Activated gamma-delta T cell treated with Interleukin-2 at 50 U/mL for 16 hours (primary cell): ENCODE data around the gene TRAP1.
A peak's percentile ranks its signal among the peaks of the same experiment; 100 is the strongest.

Experiments
- DNase-seq: peaks from one replicate; pipeline ENCODE4 v3.0.0-alpha.2; 2020

TRAP1 gene

GRCh38 chr16:3706253-3707012, 10.9 kb downstream of the TRAP1 start:
- no peak for DNase-seq

- no peak for DNase-seq
These were observed 15.2 kb downstream of the TRAP1 start for GRCh38 chr16:3702082-3702481.

- DNase-seq = no peak
These were observed 15.8 kb downstream of the TRAP1 start for GRCh38 chr16:3701531-3701930.

- no peak for DNase-seq
These were observed 18.4 kb downstream of the TRAP1 start for GRCh38 chr16:3698941-3699340.

GRCh38 chr16:3696425-3697218, 20.7 kb downstream of the TRAP1 start:
- no peak for DNase-seq

GRCh38 chr16:3695610-3696369, 21.5 kb downstream of the TRAP1 start:
- DNase-seq = no peak

- DNase-seq = no peak
These were observed 23.3 kb downstream of the TRAP1 start for GRCh38 chr16:3694051-3694450.

- DNase-seq = no peak
These were observed 25.6 kb downstream of the TRAP1 start for GRCh38 chr16:3691761-3692160.

- no peak for DNase-seq
These were observed 26.2 kb downstream of the TRAP1 start for GRCh38 chr16:3690980-3691720.

- DNase-seq = peak; percentile 82
These were observed 26.8 kb downstream of the TRAP1 start for GRCh38 chr16:3690470-3690928.

GRCh38 chr16:3689731-3690130, 27.6 kb downstream of the TRAP1 start:
- DNase-seq = no peak

GRCh38 chr16:3687792-3688191, 29.5 kb downstream of the TRAP1 start:
- no peak for DNase-seq

GRCh38 chr16:3687021-3687420, 30.3 kb downstream of the TRAP1 start:
- DNase-seq = no peak

GRCh38 chr16:3681206-3681605, 36.1 kb downstream of the TRAP1 start:
- no peak for DNase-seq

GRCh38 chr16:3677994-3678393, 39.3 kb downstream of the TRAP1 start:
- no peak for DNase-seq

GRCh38 chr16:3675601-3676130, 41.7 kb downstream of the TRAP1 start:
- DNase-seq = no peak

- DNase-seq = no peak
These were observed 42.6 kb downstream of the TRAP1 start for GRCh38 chr16:3674513-3675295.

GRCh38 chr16:3673676-3674377, 43.5 kb downstream of the TRAP1 start:
- DNase-seq = no peak

- DNase-seq = no peak
These were observed 44.1 kb downstream of the TRAP1 start for GRCh38 chr16:3673201-3673600.

GRCh38 chr16:3672571-3673041, 44.7 kb downstream of the TRAP1 start:
- no peak for DNase-seq

GRCh38 chr16:3671424-3671823, 45.9 kb downstream of the TRAP1 start:
- no peak for DNase-seq
